ENCODE data around the gene SETD7. TPM values are rescaled to one million over a fixed set of nuclear protein-coding genes. Genes with fewer than 3 reads are reported as not detected.
"Not testable (repeated sequence)": the region's sequence is repeated elsewhere in the genome, so short reads cannot be mapped to it uniquely, and the experiment has no call there.

Gene SETD7
- total RNA-seq, 2 donors from 2014 or later, result 71.7 to 100 TPM

DNA sequence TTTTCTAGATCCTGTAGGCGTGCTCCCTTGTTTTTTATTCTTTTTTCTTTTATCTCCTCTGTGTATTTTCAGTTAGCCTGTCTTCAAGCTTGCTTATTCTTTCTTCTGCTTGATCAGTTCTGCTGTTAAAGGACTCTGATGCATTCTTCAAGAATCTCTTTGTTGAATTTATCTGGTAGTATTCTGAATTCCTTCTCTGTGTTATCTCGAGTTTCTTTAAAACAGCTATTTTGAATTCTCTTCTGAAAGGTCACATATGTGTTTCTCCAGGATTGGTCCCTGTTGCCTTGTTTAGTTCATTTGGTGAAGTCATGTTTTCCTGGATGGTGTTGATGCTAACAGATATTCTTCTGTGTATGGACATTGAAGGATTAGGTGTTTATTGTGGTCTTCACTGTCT is 86.8 kb downstream of the SETD7 start:
- TF ChIP-seq POLR2AphosphoS5 (IDR thresholded peaks at IDR 0.05) (no peak), POLR2A (IDR thresholded peaks at IDR 0.05) (no peak)
- TF ChIP-seq, protein P1, sequence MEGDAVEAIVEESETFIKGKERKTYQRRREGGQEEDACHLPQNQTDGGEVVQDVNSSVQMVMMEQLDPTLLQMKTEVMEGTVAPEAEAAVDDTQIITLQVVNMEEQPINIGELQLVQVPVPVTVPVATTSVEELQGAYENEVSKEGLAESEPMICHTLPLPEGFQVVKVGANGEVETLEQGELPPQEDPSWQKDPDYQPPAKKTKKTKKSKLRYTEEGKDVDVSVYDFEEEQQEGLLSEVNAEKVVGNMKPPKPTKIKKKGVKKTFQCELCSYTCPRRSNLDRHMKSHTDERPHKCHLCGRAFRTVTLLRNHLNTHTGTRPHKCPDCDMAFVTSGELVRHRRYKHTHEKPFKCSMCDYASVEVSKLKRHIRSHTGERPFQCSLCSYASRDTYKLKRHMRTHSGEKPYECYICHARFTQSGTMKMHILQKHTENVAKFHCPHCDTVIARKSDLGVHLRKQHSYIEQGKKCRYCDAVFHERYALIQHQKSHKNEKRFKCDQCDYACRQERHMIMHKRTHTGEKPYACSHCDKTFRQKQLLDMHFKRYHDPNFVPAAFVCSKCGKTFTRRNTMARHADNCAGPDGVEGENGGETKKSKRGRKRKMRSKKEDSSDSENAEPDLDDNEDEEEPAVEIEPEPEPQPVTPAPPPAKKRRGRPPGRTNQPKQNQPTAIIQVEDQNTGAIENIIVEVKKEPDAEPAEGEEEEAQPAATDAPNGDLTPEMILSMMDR (IDR thresholded peaks at IDR 0.05), result no peak
- intact Hi-C loops (cut with DNase I), result no loop called here
- Histone ChIP-seq H3K9me3 (no peaks in the 10 kb centered on the region), H3K4me3 (no peak overlapping the region), H3K36me3 (no peaks in the 10 kb centered on the region), H3K27ac (no peak overlapping the region), H3K27me3 (replicated peaks; ENCODE audit: insufficient read depth) (no peaks in the 10 kb centered on the region), H3K4me1 (replicated peaks) (no peaks in the 10 kb centered on the region)
- WGBS, result 95% methylated on average over 2 of the region's 2 CpGs
- no peak for DNase-seq (ENCODE audit: low spot score)

DNA sequence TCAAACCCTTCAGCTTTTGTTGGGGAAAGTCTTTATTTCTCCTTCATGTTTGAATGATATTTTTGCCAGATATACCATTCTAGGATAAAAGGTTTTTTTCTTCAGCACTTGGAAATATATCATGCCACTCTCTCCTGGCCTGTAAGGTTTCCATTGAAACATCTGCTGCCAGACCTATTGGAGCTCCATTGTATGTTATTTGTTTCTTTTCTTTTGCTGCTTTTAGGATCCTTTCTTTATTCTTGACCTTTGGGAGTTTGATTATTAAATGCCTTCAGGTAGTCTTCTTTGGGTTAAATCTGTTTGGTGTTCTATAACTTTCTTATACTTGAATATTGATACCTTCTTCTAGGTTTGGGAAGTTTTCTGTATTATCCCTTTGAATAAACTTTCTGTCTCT is 87.3 kb downstream of the SETD7 start:
- H3K36me3 ChIP-seq; H3K4me1 ChIP-seq (replicated peaks); H3K27ac ChIP-seq; H3K4me3 ChIP-seq; DNase-seq (ENCODE audit: low spot score); H3K9me3 ChIP-seq; intact Hi-C loops (cut with DNase I); H3K27me3 ChIP-seq (replicated peaks; ENCODE audit: insufficient read depth): not testable (repeated sequence)

- Histone ChIP-seq H3K27me3 (replicated peaks; ENCODE audit: insufficient read depth) (no peaks in the 10 kb centered on the region), H3K9me3 (no peaks in the 10 kb centered on the region), H3K36me3 (no peaks in the 10 kb centered on the region), H3K4me3 (no peak overlapping the region), H3K27ac (no peak overlapping the region), H3K4me1 (replicated peaks) (no peaks in the 10 kb centered on the region)
- DNase-seq (ENCODE audit: low spot score), result no peak
- TF ChIP-seq POLR2A (IDR thresholded peaks at IDR 0.05) (no peak), POLR2AphosphoS5 (IDR thresholded peaks at IDR 0.05) (no peak)
- TF ChIP-seq, protein P1 (IDR thresholded peaks at IDR 0.05), result no peak
- intact Hi-C loops (cut with DNase I), result no loop called here
- 98% methylated on average over 4 of the region's 4 CpGs for WGBS
These were observed 90.1 kb downstream of the SETD7 start for GRCh38 chr4:139465922-139466321.

- WGBS, result 98% methylated on average over 5 of the region's 5 CpGs
- DNase-seq (ENCODE audit: low spot score); H3K27me3 ChIP-seq (replicated peaks; ENCODE audit: insufficient read depth); H3K9me3 ChIP-seq; H3K4me3 ChIP-seq; intact Hi-C loops (cut with DNase I); H3K27ac ChIP-seq; H3K36me3 ChIP-seq; H3K4me1 ChIP-seq (replicated peaks): not testable (repeated sequence)
These were observed 91.5 kb downstream of the SETD7 start for GRCh38 chr4:139464512-139464911.

- WGBS, result 72% methylated on average over 5 of the region's 5 CpGs
- no peak overlapping the region for H3K27ac ChIP-seq
- H3K9me3 ChIP-seq, result no peaks in the 10 kb centered on the region
- no peaks in the 10 kb centered on the region for H3K27me3 ChIP-seq (replicated peaks; ENCODE audit: insufficient read depth)
- H3K4me1 ChIP-seq (replicated peaks), result no peaks in the 10 kb centered on the region
- no peaks in the 10 kb centered on the region for H3K36me3 ChIP-seq
- TF ChIP-seq, protein P1 (IDR thresholded peaks at IDR 0.05), result no peak
- TF ChIP-seq POLR2AphosphoS5 (IDR thresholded peaks at IDR 0.05), result no peak
- no peak for TF ChIP-seq POLR2A (IDR thresholded peaks at IDR 0.05)
- intact Hi-C loops (cut with DNase I), result no loop called here
- no peak overlapping the region for H3K4me3 ChIP-seq
- no peak for DNase-seq (ENCODE audit: low spot score)
These were observed 94.9 kb downstream of the SETD7 start for GRCh38 chr4:139461022-139461628.

GRCh38 chr4:139460565-139460964 is 95.5 kb downstream of the SETD7 start:
- Histone ChIP-seq H3K4me3 (no peak overlapping the region), H3K27me3 (replicated peaks; ENCODE audit: insufficient read depth) (no peaks in the 10 kb centered on the region), H3K4me1 (replicated peaks) (no peaks in the 10 kb centered on the region), H3K27ac (no peak overlapping the region), H3K36me3 (no peaks in the 10 kb centered on the region), H3K9me3 (no peaks in the 10 kb centered on the region)
- intact Hi-C loops (cut with DNase I), result no loop called here
- no peak for DNase-seq (ENCODE audit: low spot score)
- 91% methylated on average over 3 of the region's 3 CpGs for WGBS
- TF ChIP-seq POLR2A (IDR thresholded peaks at IDR 0.05), result no peak
- no peak for TF ChIP-seq POLR2AphosphoS5 (IDR thresholded peaks at IDR 0.05)
- TF ChIP-seq, protein P1 (IDR thresholded peaks at IDR 0.05), result no peak

Data from prostate gland (tissue), 2 donors.